IPS-18c (cell line): ENCODE results near the gene LMNA.
"Not testable (repeated sequence)": the region's sequence is repeated elsewhere in the genome, so short reads cannot be mapped to it uniquely, and the experiment has no call there.

Experiments used
- H3K4me3 ChIP-seq: 2 replicates; pipeline ENCODE4 v1.7.0; 2013; ENCODE audit warnings: low read depth, mild to moderate bottlenecking, low read length, moderate library complexity; ENCODE audit not compliant: insufficient read depth
- H3K9me3 ChIP-seq: one replicate; pipeline ENCODE4 v1.6.1; 2013; ENCODE audit warnings: mild to moderate bottlenecking, low read length, moderate library complexity; ENCODE audit not compliant: control insufficient read depth, insufficient read depth

Gene LMNA

DNA sequence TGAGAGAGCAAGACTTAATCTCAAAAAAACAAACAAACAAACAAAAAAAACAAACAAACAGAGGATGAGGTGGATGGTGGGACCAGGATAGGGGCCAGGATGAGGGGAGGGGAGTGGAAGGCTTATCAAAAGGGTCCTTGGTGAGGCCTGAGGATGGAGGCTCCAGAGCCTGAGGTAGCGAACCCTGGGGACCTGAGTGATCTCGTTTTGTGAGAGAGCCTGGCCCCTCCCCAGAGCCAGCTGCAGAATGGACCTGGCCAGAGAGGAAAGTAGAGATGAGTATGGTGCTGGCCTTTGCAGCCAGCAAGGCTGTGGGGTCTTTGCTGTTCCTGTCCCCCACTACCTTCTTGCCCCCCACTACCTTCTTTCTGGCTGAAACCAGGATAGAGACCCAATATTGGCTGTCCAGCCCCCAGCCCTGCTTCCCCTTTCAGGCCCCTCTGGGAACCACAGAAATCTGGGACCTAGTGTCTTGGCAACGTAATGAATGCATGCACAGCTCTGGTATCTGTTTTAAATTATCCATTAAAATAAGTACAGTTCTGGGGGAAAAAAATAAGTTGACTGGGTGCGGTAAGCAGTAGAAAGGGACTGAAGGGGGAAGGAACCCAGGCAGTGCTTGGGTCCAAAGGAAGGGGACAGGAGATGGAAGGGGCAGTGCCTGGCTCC, 1.1 kb upstream of the LMNA start:
- H3K4me3 ChIP-seq = no peak overlapping the region
- H3K9me3 ChIP-seq = no peaks in the 10 kb centered on the region

DNA sequence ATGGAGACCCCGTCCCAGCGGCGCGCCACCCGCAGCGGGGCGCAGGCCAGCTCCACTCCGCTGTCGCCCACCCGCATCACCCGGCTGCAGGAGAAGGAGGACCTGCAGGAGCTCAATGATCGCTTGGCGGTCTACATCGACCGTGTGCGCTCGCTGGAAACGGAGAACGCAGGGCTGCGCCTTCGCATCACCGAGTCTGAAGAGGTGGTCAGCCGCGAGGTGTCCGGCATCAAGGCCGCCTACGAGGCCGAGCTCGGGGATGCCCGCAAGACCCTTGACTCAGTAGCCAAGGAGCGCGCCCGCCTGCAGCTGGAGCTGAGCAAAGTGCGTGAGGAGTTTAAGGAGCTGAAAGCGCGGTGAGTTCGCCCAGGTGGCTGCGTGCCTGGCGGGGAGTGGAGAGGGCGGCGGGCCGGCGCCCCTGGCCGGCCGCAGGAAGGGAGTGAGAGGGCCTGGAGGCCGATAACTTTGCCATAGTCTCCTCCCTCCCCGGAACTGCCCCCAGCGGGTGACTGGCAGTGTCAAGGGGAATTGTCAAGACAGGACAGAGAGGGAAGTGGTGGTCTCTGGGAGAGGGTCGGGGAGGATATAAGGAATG, 505 bp downstream of the LMNA start:
- H3K9me3 ChIP-seq = no peaks in the 10 kb centered on the region
- H3K4me3 ChIP-seq = peak overlapping the region; percentile 78

DNA sequence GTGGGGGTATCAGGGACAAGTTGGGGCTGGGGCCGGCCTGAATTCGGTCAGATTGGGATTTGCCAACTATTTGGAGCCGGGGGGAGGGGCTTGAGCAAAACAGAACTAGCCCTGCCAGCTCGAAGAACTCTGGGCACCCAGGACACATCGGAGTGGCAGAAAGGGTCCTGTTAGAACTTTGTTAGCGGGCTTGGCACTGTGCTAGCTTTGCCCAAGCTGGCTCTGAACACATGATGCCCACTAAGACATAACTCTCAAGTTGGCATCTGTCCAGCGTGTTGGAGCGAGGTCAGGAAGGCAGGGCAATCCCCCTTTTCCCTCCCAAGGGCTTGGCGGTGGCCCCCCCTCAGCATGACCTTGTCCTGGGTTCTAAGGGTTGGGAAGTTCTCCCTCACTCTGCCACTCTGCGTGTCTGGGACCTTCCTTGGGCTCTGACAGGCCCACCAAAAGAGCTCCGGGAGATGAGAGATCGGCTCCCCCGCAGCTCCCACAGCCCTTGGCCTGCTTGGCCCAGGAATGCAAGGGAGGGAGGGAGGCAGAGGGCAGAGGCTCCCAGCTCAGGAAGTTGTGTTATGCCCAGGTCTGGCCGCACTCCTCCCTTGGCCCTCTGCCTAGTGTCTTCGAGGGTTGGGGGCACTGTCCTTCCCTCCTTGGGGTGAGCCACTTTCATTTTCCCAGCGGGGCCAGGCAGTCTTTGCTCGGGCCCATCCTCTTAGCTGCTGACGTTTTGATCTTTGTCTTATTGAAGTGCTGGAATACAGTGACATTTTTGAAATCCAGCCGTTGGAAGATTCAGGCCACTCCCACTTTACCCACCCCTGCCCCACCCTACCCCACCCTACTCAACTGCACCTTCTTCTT, 1.2 kb downstream of the LMNA start:
- H3K9me3 ChIP-seq = no peaks in the 10 kb centered on the region
- peak overlapping the region; percentile 78 for H3K4me3 ChIP-seq

DNA sequence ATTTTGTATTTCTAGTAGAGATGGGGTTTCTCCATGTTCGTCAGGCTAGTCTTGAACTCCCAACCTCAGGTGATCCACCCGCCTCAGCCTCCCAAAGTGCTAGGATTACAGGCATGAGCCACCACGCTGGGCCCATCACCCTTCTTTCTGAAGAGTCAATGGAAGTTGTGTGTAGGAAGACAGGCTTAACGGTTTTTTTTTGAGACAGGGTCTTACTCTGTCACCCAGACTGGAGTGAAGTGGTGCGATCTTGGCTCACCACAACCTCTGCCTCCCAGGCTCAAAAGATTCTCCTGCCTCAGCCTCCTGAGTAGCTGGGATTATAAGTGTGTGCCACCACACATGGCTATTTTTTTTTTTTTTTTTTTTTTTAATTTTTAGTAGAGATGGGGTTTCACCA, 2.2 kb downstream of the LMNA start:
- not testable (repeated sequence) for H3K9me3 ChIP-seq, H3K4me3 ChIP-seq

DNA sequence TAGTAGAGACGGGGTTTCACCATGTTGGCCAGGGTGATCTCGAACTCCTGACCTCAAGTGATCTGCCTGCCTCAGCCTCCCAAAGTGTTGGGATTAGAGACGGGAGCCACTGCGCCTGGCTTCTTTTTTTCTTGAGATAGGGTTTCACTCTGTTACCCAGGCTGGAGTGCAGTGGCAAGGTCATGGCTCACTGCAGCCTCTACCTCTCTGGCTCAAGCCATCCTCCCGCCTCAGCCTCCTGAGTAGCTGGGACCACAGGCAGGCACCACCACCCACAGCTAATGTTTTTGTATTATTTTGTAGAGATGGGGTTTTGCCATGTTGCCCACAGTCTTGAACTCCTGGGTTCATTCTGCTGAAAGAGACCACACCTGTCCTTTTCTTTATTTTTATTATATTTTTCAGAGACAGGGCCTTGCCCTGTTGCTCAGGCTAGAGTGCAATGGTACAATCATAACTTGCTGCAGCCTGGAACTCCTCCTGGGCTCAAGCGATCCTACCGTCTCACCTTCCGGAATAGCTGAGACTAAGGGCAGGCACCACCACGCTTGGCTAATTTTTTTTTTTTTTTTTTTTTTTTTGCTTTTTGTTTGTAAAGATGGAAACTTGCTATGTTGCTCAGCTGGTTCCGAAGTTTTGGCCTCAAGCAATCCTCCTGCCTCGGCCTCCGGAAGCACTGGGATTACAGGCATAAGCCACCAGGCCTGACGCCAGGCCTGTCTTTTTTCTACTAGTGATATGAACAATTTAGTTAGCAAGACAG, 3.1 kb downstream of the LMNA start:
- Histone ChIP-seq H3K9me3 (no peaks in the 10 kb centered on the region), H3K4me3 (no peak overlapping the region)

DNA sequence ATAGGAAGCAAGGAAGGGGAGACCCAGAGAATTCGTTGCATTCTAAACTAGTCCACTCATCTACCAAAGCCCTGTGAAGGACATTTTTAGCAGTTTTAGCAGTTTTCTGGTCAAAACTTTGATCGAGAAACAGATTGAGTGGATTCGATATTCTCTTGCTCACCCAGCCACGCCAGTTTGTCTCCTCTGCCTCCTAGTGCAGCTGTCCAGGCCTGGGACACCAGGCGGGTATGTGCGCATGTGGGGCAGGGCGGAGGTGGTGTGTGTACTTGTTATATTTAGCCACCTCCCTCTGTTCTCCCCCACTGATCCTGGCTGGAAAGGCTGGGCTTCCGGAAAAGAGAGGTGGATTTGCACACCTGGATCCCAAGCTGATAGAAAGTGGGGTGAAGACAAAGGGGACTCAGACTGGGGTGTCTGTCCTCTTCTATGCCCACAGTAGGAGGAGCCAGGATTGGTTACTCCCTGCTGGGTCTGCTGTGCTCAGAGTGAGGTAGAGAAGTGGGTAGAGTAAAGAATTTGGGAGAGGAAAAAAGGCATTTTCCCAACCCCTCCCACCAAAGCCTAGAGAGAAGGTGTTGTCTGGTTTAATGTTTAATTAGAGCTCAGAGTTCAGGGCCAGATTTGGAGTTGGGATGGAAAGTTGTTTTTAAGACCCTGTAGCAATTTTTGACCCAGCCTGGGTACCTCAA, 3.8 kb downstream of the LMNA start:
- no peaks in the 10 kb centered on the region for H3K9me3 ChIP-seq
- H3K4me3 ChIP-seq = no peak overlapping the region

DNA sequence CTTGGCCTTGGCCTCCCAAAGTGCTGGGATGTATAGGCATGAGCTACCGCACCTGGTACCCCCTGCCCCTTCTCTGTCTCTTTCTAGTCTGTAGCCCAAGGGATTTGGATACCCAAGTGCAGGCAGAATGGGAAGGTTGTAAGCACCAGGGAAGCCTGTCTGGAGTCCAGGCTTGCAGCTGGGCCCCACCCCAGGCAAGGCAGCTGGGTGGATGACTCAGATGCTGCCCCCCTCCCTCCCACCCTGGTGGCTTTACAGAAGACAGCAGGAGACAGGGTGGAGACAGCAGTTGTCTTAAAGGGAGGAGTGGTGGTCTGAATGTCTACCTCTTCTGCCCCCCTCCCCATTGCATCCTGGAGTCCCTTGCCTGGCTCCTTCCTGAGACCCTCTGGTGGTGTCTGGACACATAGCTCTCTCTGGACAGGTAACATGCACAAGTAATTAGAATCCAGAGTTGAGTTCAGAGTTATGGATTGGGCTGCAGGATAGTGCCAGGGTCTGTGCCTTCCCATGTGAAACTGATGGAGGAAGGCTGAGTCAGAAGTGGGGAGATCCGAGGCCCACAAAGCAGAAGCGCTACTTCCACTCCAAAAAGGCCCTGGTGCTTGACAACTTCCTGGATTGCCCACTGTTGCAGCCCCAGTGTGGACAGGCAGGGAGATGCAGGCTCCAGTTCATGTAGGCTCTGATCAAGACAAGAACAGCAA, 5.1 kb downstream of the LMNA start:
- Histone ChIP-seq H3K4me3 (no peak overlapping the region), H3K9me3 (no peaks in the 10 kb centered on the region)

DNA sequence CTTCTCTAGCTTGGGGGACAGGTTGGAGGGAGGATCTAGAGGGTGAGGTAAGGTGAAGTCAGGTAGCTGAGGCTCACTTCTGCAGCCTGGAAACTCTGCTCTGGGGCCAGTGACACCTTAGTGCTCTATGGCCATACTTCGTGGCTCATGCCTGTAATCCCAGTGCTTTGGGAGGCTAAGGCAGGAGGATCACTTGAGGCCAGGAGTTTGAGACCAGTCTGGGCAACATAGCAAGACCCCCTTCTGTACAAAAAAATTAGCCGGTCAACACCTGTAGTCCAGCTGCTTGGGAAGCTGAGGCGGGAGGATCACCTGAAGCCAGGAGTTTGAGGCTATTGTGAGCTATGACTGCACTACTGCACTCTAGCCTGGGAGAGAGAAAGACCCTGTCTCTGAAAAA, 5.8 kb downstream of the LMNA start:
- Histone ChIP-seq H3K9me3 (no peaks in the 10 kb centered on the region), H3K4me3 (no peak overlapping the region)

DNA sequence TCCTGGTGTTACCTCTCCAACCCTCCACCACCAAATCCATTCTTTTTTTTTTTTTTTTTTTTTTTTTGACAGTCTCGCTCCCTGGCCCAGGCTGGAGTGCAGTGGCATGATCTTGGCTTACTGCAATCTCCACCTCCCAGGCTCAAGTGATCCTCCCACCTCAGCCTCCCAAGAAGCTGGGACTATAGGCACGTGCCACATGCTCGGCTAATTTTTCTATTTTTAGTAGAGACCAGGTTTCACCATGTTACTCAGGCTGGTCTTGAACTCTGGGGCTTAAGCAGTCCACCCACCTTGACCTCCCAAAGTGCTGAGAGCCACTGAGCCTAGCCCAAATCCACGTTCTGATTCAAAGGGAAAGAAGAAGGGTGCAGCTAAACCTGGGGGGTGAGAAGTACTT, 6.5 kb downstream of the LMNA start:
- H3K4me3 ChIP-seq, H3K9me3 ChIP-seq: not testable (repeated sequence)

DNA sequence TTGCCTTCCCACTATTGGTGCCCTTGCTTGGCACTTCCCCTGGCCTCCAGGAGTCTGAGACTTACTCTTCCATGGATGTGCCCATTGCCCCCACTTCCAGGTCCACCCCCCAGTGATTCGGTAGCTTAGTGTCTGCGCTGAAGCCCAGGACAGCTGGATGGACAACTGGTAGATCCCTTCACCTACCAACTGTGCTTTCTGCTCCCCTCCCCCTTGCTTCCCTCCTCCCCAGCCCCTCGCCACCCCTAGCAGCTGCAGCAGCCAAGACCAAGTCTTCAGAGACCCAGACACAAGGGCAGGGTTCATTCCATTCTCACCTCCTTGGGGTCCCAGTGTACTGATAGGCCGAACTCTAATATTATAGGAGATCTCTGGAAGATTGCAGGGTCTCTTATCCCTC, 6.9 kb downstream of the LMNA start:
- no peak overlapping the region for H3K4me3 ChIP-seq
- H3K9me3 ChIP-seq = no peaks in the 10 kb centered on the region

DNA sequence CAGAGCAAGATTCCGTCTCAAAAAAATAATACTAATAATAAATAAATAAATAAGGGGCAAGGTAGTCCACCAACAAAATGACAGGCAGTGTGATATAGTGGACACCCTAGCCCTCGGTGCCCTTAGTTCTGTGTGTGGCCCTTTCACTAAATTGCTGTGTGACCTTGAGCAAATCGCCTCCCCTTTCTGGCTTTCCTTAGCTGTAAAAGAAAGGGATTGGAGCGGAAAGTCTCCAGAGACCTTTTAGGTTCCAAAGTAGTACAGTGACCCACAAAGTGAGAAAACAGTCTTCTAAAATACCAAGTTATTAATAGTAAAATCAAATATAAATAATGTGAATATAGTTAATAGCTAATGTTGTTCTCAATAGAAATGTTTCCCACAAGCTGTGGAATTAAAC, 7.6 kb downstream of the LMNA start:
- Histone ChIP-seq H3K4me3 (no peak overlapping the region), H3K9me3 (no peaks in the 10 kb centered on the region)

DNA sequence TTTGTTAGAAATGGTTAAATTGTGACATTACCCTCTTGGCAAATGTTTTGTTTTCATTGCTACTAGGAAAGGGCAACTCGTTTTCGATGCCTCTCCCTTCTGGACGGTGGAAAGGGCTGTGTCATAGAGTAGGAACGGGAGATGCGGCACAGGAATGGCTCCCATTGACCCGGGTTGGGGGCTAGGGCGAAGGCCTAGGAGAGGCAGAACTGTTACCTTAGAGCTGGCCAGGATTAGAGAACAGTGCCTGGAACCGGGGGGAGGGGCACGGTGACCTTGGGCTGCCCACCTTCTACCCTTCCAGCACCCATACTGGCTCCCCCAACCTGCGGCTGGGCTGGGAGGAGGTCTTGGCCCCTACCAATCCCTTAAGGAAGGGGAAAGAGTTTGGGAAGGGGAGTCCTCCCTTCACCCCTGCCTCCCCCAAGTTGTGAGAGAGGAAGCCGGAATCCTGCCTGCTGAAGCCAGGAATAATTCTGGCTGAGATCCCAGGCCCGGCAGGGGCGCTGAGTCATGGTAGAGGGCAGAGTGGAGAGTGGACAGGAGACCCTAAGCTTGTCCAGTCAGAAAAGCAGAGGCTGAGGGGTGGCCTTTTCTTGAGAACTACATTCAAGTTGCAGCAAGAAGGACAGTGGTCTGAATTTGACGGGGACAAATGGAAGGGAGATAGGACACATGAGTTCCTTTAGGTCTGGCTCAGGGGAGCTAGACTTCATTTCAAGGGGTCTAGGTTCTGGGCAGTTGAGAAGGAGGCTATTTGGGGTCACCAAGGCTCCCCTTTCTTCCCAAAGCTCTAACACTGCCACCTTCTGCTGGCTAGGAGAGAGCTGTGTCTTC, 8.2 kb downstream of the LMNA start:
- no peak overlapping the region; the same call in 1 of the 2 replicates for H3K4me3 ChIP-seq

DNA sequence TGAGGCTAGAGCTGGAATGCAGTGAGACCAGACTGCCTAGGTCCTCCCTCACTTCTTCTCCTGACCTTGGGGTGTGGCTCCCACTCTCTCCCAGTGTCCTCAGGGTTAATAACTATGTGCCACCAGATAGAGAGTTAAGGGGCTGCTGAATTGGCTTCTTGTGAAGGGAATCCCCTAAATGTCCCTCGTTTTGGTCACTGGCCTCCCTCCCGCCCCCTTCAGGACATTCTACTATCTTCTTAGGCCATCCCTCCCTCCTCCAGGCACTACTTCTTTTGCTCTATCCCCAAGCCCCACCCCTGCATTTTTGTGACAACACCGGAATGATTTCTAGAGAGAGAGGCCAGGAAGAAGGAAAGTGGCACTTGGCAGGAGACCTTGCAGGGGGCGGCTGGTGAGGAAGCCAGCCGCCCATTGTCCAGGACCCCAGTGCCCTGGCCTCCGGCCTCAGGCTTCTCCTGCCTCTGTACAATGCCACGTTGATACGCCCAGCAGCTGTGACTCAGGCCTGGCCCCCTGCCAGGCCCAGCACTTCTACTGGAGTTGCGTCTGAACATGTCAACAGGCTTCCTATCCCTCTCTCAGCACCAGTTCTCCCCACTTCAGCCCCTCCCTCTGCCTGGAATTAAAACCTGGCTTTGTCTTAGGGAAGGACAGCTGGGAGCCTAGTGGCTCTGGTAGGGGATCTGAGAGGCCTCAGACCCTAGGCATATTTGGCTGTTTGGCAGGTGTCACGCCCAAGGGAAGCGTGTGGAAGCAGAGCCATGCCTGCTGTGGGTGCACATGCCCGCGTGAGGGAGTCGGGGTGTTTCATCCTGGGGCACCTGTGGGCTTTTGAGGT, 9.1 kb downstream of the LMNA start:
- Histone ChIP-seq H3K4me3 (no peak overlapping the region), H3K9me3 (no peaks in the 10 kb centered on the region)

More for the DNA sequence above, 8.2 kb downstream of the LMNA start:
- H3K9me3 ChIP-seq = no peaks in the 10 kb centered on the region

DNA sequence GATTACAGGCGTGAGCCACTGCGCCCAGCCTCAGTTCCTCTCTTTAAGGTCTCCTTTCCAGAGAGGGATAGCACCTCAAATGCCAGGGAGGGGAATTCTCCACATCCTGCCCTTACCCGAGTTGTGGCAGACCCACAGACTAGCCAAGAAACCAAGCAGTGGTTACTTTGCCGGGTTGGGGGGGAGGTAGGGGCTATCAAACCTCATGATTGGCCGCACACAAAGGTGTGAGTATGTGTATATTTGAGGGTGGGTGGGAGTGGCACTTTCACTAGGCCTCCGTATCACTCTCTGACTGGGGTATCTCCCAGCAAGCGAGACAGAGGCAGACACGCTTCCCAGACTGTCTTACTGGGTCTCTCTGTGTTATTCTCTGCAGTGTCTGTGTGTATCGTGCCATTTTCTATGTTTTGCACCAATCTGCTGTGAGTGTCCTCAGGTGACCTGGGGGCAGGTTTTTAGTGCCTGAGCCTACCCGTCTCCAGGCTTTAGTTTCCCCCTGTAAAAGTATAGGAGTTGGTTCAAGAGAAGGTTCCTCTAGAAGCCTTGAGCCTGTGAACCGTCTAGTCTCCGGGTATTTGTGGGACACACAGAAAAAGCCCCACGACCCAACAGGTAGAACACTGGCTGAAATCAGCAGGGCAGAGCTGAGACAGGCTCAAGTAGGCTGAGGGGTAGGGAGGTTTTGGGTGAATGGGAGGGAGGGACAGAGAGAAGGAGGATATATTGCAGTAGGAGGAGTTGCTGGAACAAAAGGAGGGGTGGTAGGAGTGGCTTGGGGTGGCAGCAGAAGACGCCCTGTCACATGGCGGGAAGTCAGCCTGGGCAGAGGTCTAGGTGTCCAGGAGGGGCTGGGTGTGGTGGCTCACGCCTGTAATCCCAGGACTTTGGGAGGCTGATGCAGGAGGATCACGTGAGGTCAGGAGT, 10.3 kb downstream of the LMNA start:
- H3K9me3 ChIP-seq = no peaks in the 10 kb centered on the region
- no peak overlapping the region for H3K4me3 ChIP-seq
